Measurements from ENCODE around the gene PSTPIP1.

PSTPIP1 gene

DNA sequence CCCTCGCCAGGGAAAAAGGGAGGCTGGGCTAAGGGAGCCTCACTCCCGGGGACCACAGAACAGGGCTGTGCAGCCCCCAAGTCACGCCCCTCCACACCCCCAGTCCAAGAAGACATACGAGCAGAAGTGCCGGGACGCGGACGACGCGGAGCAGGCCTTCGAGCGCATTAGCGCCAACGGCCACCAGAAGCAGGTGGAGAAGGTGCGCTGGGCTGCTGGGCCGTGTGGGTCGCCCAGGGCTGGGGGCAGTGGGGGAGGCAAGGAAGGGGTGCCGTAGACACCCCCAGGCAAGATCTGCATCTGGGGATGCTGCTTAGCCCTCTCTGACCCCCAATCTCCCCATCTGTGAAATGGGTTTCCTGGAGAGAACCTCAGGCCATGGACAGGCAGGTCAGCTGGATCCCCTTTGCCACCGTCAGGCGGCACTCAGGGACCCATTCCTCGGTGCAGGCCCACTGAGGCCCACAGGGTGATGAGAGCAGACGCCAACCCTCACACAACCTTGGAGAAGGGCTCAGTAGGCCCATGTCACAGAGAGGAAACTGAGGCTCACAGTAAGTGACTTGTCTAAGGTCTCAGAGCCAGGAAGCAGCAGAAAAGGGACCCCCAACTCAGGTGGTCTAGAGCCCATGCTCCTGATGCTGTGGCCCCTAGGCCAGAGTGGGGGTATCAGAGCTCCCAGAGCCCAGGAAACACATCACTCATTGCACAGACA, 33.7 kb downstream of the PSTPIP1 start:
- Histone ChIP-seq H3K9me2 (replicated peaks; ENCODE audit: low read depth, low read length) (no peaks in the 10 kb centered on the region), H3K9me3 (ENCODE audit: insufficient read depth, low read depth, low read length) (no peaks in the 10 kb centered on the region), H3K27me3 (ENCODE audit: insufficient read depth, low read length, poor library complexity, severe bottlenecking) (no peaks in the 10 kb centered on the region), H4K20me1 (ENCODE audit: insufficient read depth, low read length, poor library complexity, severe bottlenecking) (no peaks in the 10 kb centered on the region), H3K79me2 (ENCODE audit: insufficient read depth, low read length) (no peaks in the 10 kb centered on the region), H3F3A (ENCODE audit: low read depth) (no peaks in the 10 kb centered on the region), H3K4me1 (ENCODE audit: insufficient read depth, low read length, poor library complexity, severe bottlenecking) (peaks cover 5% of the 10 kb centered on the region), H3K9ac (ENCODE audit: low read depth, low read length, poor library complexity, severe bottlenecking) (no peak overlapping the region), H3K4me2 (ENCODE audit: low read depth, low read length, poor library complexity, severe bottlenecking) (no peak overlapping the region), H3K4me3 (ENCODE audit: low read length, poor library complexity, severe bottlenecking) (no peak overlapping the region), H2AFZ (ENCODE audit: low read length) (no peak overlapping the region), H3K36me3 (ENCODE audit: insufficient read depth, low read length) (no peaks in the 10 kb centered on the region; the same call in 1 of the 2 replicates)
- TF ChIP-seq, protein P1, sequence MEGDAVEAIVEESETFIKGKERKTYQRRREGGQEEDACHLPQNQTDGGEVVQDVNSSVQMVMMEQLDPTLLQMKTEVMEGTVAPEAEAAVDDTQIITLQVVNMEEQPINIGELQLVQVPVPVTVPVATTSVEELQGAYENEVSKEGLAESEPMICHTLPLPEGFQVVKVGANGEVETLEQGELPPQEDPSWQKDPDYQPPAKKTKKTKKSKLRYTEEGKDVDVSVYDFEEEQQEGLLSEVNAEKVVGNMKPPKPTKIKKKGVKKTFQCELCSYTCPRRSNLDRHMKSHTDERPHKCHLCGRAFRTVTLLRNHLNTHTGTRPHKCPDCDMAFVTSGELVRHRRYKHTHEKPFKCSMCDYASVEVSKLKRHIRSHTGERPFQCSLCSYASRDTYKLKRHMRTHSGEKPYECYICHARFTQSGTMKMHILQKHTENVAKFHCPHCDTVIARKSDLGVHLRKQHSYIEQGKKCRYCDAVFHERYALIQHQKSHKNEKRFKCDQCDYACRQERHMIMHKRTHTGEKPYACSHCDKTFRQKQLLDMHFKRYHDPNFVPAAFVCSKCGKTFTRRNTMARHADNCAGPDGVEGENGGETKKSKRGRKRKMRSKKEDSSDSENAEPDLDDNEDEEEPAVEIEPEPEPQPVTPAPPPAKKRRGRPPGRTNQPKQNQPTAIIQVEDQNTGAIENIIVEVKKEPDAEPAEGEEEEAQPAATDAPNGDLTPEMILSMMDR (conservative IDR thresholded peaks at IDR 0.05; ENCODE audit: low read length) = no peak
- TF ChIP-seq EZH2phosphoT487 (IDR thresholded peaks at IDR 0.05; ENCODE audit: borderline replicate concordance) = no peak

DNA sequence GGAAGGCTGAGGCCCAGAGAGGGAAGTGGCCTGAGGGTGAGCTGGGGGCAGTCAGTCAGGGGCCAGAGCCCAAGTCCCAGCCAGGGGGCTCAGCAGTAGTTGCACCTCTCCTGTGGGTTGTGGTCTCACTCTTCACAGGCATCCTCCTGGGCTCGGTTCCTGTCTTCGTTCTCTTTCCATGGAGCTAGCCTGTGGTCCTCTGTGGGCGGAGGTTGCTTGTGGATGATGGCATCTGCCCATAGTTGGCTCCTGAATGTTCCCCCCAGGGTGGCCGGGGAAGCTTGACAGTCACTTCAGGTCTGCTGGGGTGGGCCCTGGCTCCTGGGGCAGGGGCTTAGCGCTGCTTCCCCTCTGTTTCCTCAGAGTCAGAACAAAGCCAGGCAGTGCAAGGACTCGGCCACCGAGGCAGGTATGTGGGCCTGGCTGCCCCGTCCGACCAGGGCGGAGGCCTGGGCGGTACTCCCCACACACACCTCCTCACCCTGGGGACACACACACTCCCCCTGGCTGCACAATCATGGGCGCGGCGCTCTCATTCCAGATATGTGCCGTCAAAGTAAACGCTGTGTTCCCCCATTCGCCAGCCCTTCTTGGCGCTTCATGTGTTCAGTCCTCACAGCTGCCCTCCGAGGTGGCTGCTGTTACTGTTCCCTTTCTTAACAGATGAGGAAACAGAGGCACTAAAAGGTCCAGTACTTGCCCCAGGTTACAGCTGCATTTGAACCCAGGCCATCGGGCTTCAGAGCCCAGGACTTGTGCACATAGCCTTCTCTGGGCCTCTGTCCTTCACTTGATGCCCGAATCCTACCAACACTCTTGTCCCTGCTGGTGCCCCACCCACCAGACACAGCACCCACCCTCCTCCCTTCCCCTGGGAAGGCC, 34.5 kb downstream of the PSTPIP1 start:
- peaks cover 5% of the 10 kb centered on the region for H3K4me1 ChIP-seq (ENCODE audit: insufficient read depth, low read length, poor library complexity, severe bottlenecking)
- H3K4me2 ChIP-seq (ENCODE audit: low read depth, low read length, poor library complexity, severe bottlenecking) = no peak overlapping the region
- no peaks in the 10 kb centered on the region for H4K20me1 ChIP-seq (ENCODE audit: insufficient read depth, low read length, poor library complexity, severe bottlenecking)

DNA sequence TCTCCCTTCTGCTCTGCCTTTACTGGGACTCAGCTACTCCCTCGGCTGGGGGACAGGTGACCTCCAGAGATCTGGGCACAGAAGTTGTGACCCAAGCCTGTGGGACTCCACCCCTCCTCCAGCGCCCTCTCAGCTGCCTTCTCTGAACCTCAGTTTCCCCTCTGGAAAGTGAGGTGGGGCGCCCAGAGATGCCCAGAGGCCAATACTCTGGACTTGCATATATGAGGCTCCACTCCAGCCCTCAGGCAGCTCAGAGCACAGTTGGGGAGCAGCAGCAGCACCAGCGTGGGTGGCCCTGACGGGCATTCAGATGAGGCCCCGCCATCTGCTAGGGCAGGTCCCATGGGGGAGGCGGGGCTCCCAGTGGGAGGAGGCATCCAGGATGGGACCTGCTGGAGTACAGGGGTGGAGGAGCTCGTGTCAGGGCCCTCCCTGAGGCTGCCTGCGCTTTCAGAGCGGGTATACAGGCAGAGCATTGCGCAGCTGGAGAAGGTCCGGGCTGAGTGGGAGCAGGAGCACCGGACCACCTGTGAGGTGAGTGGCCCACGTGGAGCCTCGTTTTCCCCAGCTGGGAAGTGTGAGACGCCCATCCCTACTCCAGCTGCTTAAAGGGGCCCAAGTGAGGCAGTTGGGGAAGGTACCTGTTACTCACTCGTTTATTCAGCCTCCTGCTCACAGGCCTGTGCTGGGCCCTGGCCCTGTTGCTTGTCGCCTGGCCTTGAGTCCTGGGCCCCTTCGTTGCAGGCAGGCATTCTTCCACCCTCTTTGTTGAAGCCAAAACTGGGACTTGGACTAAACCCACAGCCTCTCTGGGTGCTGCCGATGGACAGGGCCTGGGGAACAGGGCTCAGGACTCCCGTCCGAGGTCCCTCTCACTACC, 35.4 kb downstream of the PSTPIP1 start:
- Histone ChIP-seq H3K9ac (ENCODE audit: low read depth, low read length, poor library complexity, severe bottlenecking) (no peak overlapping the region), H3K4me2 (ENCODE audit: low read depth, low read length, poor library complexity, severe bottlenecking) (no peak overlapping the region), H4K20me1 (ENCODE audit: insufficient read depth, low read length, poor library complexity, severe bottlenecking) (no peaks in the 10 kb centered on the region), H3K4me3 (ENCODE audit: low read length, poor library complexity, severe bottlenecking) (no peak overlapping the region), H3F3A (ENCODE audit: low read depth) (no peaks in the 10 kb centered on the region), H3K4me1 (ENCODE audit: insufficient read depth, low read length, poor library complexity, severe bottlenecking) (peaks cover 5% of the 10 kb centered on the region), H3K9me2 (replicated peaks; ENCODE audit: low read depth, low read length) (no peaks in the 10 kb centered on the region), H3K36me3 (ENCODE audit: insufficient read depth, low read length) (no peaks in the 10 kb centered on the region; the same call in 1 of the 2 replicates), H3K27me3 (ENCODE audit: insufficient read depth, low read length, poor library complexity, severe bottlenecking) (no peaks in the 10 kb centered on the region), H2AFZ (ENCODE audit: low read length) (no peak overlapping the region), H3K9me3 (ENCODE audit: insufficient read depth, low read depth, low read length) (no peaks in the 10 kb centered on the region), H3K79me2 (ENCODE audit: insufficient read depth, low read length) (no peaks in the 10 kb centered on the region)
- no peak for TF ChIP-seq EZH2phosphoT487 (IDR thresholded peaks at IDR 0.05; ENCODE audit: borderline replicate concordance)
- TF ChIP-seq, protein P1 (conservative IDR thresholded peaks at IDR 0.05; ENCODE audit: low read length) = no peak

More for the DNA sequence above, 34.5 kb downstream of the PSTPIP1 start:
- no peaks in the 10 kb centered on the region for H3K27me3 ChIP-seq (ENCODE audit: insufficient read depth, low read length, poor library complexity, severe bottlenecking)
- TF ChIP-seq, protein P1 (conservative IDR thresholded peaks at IDR 0.05; ENCODE audit: low read length) = no peak
- TF ChIP-seq EZH2phosphoT487 (IDR thresholded peaks at IDR 0.05; ENCODE audit: borderline replicate concordance) = no peak
- H3K9ac ChIP-seq (ENCODE audit: low read depth, low read length, poor library complexity, severe bottlenecking) = no peak overlapping the region
- H3K36me3 ChIP-seq (ENCODE audit: insufficient read depth, low read length) = no peaks in the 10 kb centered on the region; the same call in 1 of the 2 replicates
- H3K79me2 ChIP-seq (ENCODE audit: insufficient read depth, low read length) = no peaks in the 10 kb centered on the region
- no peaks in the 10 kb centered on the region for H3K9me2 ChIP-seq (replicated peaks; ENCODE audit: low read depth, low read length)
- no peak overlapping the region for H3K4me3 ChIP-seq (ENCODE audit: low read length, poor library complexity, severe bottlenecking)
- H2AFZ ChIP-seq (ENCODE audit: low read length) = no peak overlapping the region
- H3F3A ChIP-seq (ENCODE audit: low read depth) = no peaks in the 10 kb centered on the region
- H3K9me3 ChIP-seq (ENCODE audit: insufficient read depth, low read depth, low read length) = no peaks in the 10 kb centered on the region
